GM19238 (cell line): ENCODE results near the gene GPC3.
"Not testable (repeated sequence)": the region's sequence is repeated elsewhere in the genome, so short reads cannot be mapped to it uniquely, and the experiment has no call there.

ENCODE experiments used
- DNase-seq: peaks from one replicate; pipeline ENCODE4 v3.0.0; 2011; ENCODE audit warnings: low spot score; ENCODE audit not compliant: insufficient read length

The GPC3 gene

GRCh38 chrX:133892337-133892736 is 93.1 kb downstream of the GPC3 start:
- DNase-seq: no peak

GRCh38 chrX:133888984-133889383 is 96.4 kb downstream of the GPC3 start:
- DNase-seq: no peak

- DNase-seq: not testable (repeated sequence)
Measured at GRCh38 chrX:133888084-133888483, 97.3 kb downstream of the GPC3 start.

- no peak for DNase-seq
Measured at GRCh38 chrX:133884430-133885394, 100.7 kb downstream of the GPC3 start.

- DNase-seq: no peak
Measured at GRCh38 chrX:133881893-133882292, 103.5 kb downstream of the GPC3 start.

- DNase-seq: no peak
Measured at GRCh38 chrX:133881007-133881406, 104.4 kb downstream of the GPC3 start.

- DNase-seq: no peak
Measured at GRCh38 chrX:133880032-133880443, 105.4 kb downstream of the GPC3 start.

GRCh38 chrX:133878710-133879109 is 106.7 kb downstream of the GPC3 start:
- DNase-seq: no peak

- no peak for DNase-seq
Measured at GRCh38 chrX:133876646-133877045, 108.7 kb downstream of the GPC3 start.

GRCh38 chrX:133869270-133869669 is 116.1 kb downstream of the GPC3 start:
- DNase-seq: no peak

GRCh38 chrX:133868682-133869081 is 116.7 kb downstream of the GPC3 start:
- DNase-seq: no peak

- DNase-seq: no peak
Measured at GRCh38 chrX:133868250-133868649, 117.1 kb downstream of the GPC3 start.

- no peak for DNase-seq
Measured at GRCh38 chrX:133865761-133866471, 119.5 kb downstream of the GPC3 start.

GRCh38 chrX:133864236-133864635 is 121.2 kb downstream of the GPC3 start:
- DNase-seq: no peak

- DNase-seq: no peak
Measured at GRCh38 chrX:133859860-133860259, 125.5 kb downstream of the GPC3 start.

- DNase-seq: no peak
Measured at GRCh38 chrX:133859336-133859735, 126.1 kb downstream of the GPC3 start.

GRCh38 chrX:133857640-133858269 is 127.6 kb downstream of the GPC3 start:
- DNase-seq: no peak

GRCh38 chrX:133856819-133857218 is 128.6 kb downstream of the GPC3 start:
- no peak for DNase-seq

GRCh38 chrX:133854290-133854689 is 131.1 kb downstream of the GPC3 start:
- no peak for DNase-seq

- DNase-seq: no peak
Measured at GRCh38 chrX:133852837-133853356, 132.5 kb downstream of the GPC3 start.

GRCh38 chrX:133852401-133852800 is 133.0 kb downstream of the GPC3 start:
- DNase-seq: no peak

GRCh38 chrX:133850399-133850798 is 135.0 kb downstream of the GPC3 start:
- DNase-seq: no peak
